Natural killer cell (primary cell): Measurements from ENCODE around the gene DCDC2C. TPM values are rescaled to one million over a fixed set of nuclear protein-coding genes. Genes with fewer than 3 reads are reported as not detected.

Experiments
- ATAC-seq, 3 donors: fragments of 150-1000 bp in 2 of 3; fragments of 200-7000 bp in 1 of 3; cut with Tn5 transposase; 1 replicate in 1 of 3; 2 replicates in 2 of 3; pipeline ENCODE4 v1.10.0; 2021; ENCODE audit warnings: mild to moderate bottlenecking in 2 of 3, moderate library complexity in 2 of 3
- DNase-seq, 2 donors: peaks; one replicate each; pipeline versions ENCODE4 v3.0.0 to v3.0.0-alpha.2; 2013 to 2021; ENCODE audit warnings: mixed read lengths in 1 of 2
- H3K27ac ChIP-seq: one replicate; pipeline ENCODE4 v1.5.1; 2013; ENCODE audit warnings: mild to moderate bottlenecking, low read length
- H3K27me3 ChIP-seq: one replicate; pipeline ENCODE4 v1.6.1; 2013; ENCODE audit warnings: low read length; ENCODE audit not compliant: control insufficient read depth, insufficient read depth
- H3K36me3 ChIP-seq: one replicate; pipeline ENCODE4 v1.6.1; 2013; ENCODE audit warnings: low read length; ENCODE audit not compliant: control insufficient read depth, insufficient read depth
- H3K4me1 ChIP-seq: one replicate; pipeline ENCODE4 v1.6.1; 2013; ENCODE audit warnings: low read length; ENCODE audit not compliant: control insufficient read depth, insufficient read depth
- H3K4me3 ChIP-seq: one replicate; pipeline ENCODE4 v1.5.1; 2013; ENCODE audit warnings: low read length
- H3K9me3 ChIP-seq: one replicate; pipeline ENCODE4 v1.6.1; 2013; ENCODE audit warnings: low read length; ENCODE audit not compliant: control insufficient read depth, insufficient read depth
- H3K27ac Mint-ChIP-seq, 2 donors: one replicate each; pipeline ENCODE4 v1.8.0; 2022; ENCODE audit warnings: mild to moderate bottlenecking in 2 of 2, mixed read lengths in 2 of 2, moderate library complexity in 1 of 2
- H3K27me3 Mint-ChIP-seq, 2 donors: one replicate each; pipeline ENCODE4 v1.8.0; 2022; ENCODE audit warnings: low read depth in 2 of 2, mixed read lengths in 2 of 2
- H3K36me3 Mint-ChIP-seq: one replicate; pipeline ENCODE4 v1.8.0; 2022; ENCODE audit warnings: mixed read lengths
- H3K4me1 Mint-ChIP-seq, 2 donors: one replicate each; pipeline ENCODE4 v1.8.0; 2022; ENCODE audit warnings: mixed read lengths in 2 of 2
- H3K4me3 Mint-ChIP-seq: one replicate; pipeline ENCODE4 v1.8.0; 2022; ENCODE audit warnings: mild to moderate bottlenecking, moderate library complexity, mixed read lengths
- H3K9me3 Mint-ChIP-seq, 2 donors: one replicate each; pipeline ENCODE4 v1.8.0; 2022; ENCODE audit warnings: mixed read lengths in 2 of 2
- CTCF ChIP-seq: fragments of 200-600 bp; IDR thresholded peaks from one replicate; pipeline ENCODE4 v1.8.0; 2022; ENCODE audit warnings: antibody characterized with exemption
- WGBS: methylation state at CpG from one replicate; pipeline ENCODE4 v1.1.7; 2013; ENCODE audit warnings: missing lambda C conversion rate; ENCODE audit not compliant: insufficient coverage; 5-methylcytosine and 5-hydroxymethylcytosine counted together
- intact Hi-C: fragments of 100-400 bp; cut with micrococcal nuclease; formaldehyde crosslinking; loops from one replicate; pipeline ENCODE4 v1.14.2; 2022
- total RNA-seq, 4 donors: library from RNA; stranded (reverse); fragments of 120-200 nt in 1 of 4; gene quantifications; one replicate each; pipeline versions ENCODE4 v1.2.3 to v1.2.4, GENCODE V29; 2013 to 2022

Gene DCDC2C
- total RNA-seq, 3 donors from 2014 or later (not counting 1 experiment from before 2014, with no cell fraction given): not detected

- ATAC-seq (no peak), DNase-seq (no peak)
- no peaks in the 10 kb centered on the region for H3K9me3 ChIP-seq
- Mint-ChIP-seq H3K27ac (no peak overlapping the region), H3K4me1 (no peaks in the 10 kb centered on the region), H3K9me3 (no peaks in the 10 kb centered on the region), H3K36me3 (no peaks in the 10 kb centered on the region), H3K4me3 (no peak overlapping the region), H3K27me3 (peaks cover 0 to 3% of the 10 kb centered on the region in 2 donors)
- intact Hi-C loops: no loop called here
- H3K4me1 ChIP-seq: no peaks in the 10 kb centered on the region
- 83% methylated on average over 2 of the region's 3 CpGs for WGBS
- no peak overlapping the region for H3K4me3 ChIP-seq
- no peaks in the 10 kb centered on the region for H3K27me3 ChIP-seq
- no peak overlapping the region for H3K27ac ChIP-seq
- no peak for TF ChIP-seq CTCF
- H3K36me3 ChIP-seq: no peaks in the 10 kb centered on the region
Measured at GRCh38 chr2:3683748-3684454, 19.5 kb upstream of the DCDC2C start.

- ATAC-seq: no peak
- Histone ChIP-seq H3K27me3 (no peaks in the 10 kb centered on the region), H3K36me3 (no peaks in the 10 kb centered on the region), H3K27ac (no peak overlapping the region), H3K4me3 (no peak overlapping the region), H3K4me1 (no peaks in the 10 kb centered on the region), H3K9me3 (peaks cover 4% of the 10 kb centered on the region)
- intact Hi-C loops: no loop called here
- TF ChIP-seq CTCF: no peak
- DNase-seq: no peak
- Mint-ChIP-seq H3K9me3 (peaks cover 2 to 3% of the 10 kb centered on the region in 2 donors), H3K36me3 (no peaks in the 10 kb centered on the region), H3K4me3 (no peak overlapping the region), H3K27me3 (peaks cover 4 to 14% of the 10 kb centered on the region in 2 donors), H3K27ac (no peak overlapping the region), H3K4me1 (no peaks in the 10 kb centered on the region)
Measured at GRCh38 chr2:3689998-3690748, 13.2 kb upstream of the DCDC2C start.

GRCh38 chr2:3692375-3692774 is 11.0 kb upstream of the DCDC2C start:
- no peak for TF ChIP-seq CTCF
- H3K27ac ChIP-seq: no peak overlapping the region
- intact Hi-C loops: no loop called here

More at GRCh38 chr2:3692375-3692774, 11.0 kb upstream of the DCDC2C start:
- no peak for DNase-seq
- Mint-ChIP-seq H3K27ac (no peak overlapping the region), H3K4me1 (no peaks in the 10 kb centered on the region), H3K27me3 (peaks cover 6 to 17% of the 10 kb centered on the region in 2 donors), H3K9me3 (peaks cover 2 to 3% of the 10 kb centered on the region in 2 donors), H3K4me3 (no peak overlapping the region), H3K36me3 (no peaks in the 10 kb centered on the region)
- Histone ChIP-seq H3K27me3 (no peaks in the 10 kb centered on the region), H3K36me3 (no peaks in the 10 kb centered on the region), H3K4me1 (no peaks in the 10 kb centered on the region), H3K4me3 (no peak overlapping the region), H3K9me3 (peaks cover 4% of the 10 kb centered on the region)
- ATAC-seq: no peak
